Embryonic facial prominence (tissue), 1 donor: Measurements from ENCODE around the gene PDCD10.

Source experiments
- DNase-seq: peaks from one replicate; pipeline ENCODE4 v3.0.0-alpha.2; 2016; ENCODE audit errors: extremely low spot score

The PDCD10 gene

GRCh38 chr3:167684388-167684993 lies 50.2 kb downstream of the PDCD10 start:
- DNase-seq = no peak

- DNase-seq = no peak
Measured at GRCh38 chr3:167679526-167679925, 55.2 kb downstream of the PDCD10 start.

- no peak for DNase-seq
Measured at GRCh38 chr3:167675848-167676247, 58.8 kb downstream of the PDCD10 start.

DNA sequence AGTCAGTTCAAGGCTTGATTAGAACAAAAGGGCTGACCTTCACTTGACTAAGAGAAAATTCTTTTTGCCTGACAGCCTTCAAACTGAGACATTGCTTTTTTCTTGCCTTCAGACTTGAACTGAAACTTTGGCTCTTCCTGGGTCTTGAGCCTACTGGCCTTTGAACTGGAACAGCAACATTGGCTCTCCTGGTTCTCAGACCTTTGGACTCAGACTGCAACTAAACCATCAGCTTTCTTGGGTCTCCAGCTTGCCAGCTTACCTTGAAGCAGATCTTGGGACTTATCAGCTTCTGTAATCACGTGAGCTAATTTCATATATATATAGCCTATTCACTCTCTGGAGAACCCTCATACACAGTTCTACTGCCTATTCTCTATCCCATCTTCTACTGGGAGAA lies 61.5 kb downstream of the PDCD10 start:
- no peak for DNase-seq

DNA sequence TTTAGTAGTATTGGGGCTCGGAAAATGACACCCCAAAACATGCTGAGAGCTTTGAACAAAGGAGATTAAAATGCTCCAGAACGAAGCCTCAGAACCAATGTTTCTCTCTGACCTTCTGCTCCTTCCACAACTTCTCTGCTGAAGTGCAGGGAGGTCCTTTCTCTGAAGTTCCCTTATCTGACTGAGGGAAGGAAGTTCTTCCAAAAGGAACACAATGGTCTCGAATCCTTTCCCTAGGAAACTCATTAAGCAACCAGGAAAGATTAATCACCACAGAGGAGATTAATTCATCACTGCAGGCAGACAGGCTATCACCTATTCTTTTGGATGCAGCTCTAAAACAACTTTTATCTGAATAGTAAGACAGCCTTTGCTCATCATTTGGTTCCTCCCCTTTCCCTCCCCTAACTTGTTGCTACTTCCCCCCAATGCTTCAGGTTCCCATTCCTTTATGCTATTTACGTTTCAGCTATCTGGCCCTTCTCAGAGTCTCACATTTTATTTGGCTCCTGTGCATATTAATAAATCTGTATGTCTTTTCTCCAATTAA lies 62.7 kb downstream of the PDCD10 start:
- DNase-seq = no peak

DNA sequence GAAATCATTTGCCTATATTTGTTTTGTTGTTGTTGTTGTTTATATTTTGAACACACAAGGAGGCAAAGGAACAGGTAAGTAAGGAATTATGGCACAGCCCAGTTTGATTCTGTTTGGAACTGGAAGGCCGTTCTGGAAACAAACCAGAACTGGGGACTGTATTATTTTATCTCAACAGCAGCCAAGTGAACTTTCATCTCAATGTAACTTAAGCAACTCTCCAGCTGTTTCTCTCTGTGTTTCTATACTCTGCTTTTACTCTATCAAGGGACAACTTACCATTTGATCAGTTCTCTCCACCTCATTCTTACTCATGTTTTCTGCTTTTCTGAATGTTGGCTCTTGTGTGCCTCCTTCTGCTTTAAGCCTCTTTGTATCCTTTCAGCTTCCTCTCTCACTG lies 65.0 kb downstream of the PDCD10 start:
- DNase-seq = no peak

GRCh38 chr3:167668651-167669050 lies 66.0 kb downstream of the PDCD10 start:
- DNase-seq = no peak

DNA sequence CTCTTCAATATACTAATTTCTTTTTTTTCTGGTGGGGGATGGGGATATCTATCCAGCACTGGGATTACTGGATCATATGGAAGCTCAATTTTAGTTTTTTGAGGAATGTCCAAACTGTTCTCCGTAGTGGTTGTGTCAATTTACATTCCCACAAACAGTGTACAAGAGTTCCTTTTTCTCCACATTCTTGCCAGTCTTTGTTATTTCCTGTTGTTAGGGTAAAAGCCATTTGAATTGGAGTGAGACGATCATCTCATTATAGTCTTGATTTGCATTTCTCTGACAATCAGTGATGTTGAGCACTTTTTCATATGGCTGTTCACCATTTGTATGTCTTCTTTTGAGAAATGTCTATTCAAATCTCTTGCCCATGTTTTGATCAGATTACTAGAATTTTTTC lies 68.1 kb downstream of the PDCD10 start:
- no peak for DNase-seq

GRCh38 chr3:167662919-167663400 lies 71.7 kb downstream of the PDCD10 start:
- no peak for DNase-seq

GRCh38 chr3:167657684-167658225 lies 76.9 kb downstream of the PDCD10 start:
- no peak for DNase-seq

GRCh38 chr3:167656821-167657220 lies 77.9 kb downstream of the PDCD10 start:
- DNase-seq = no peak

DNA sequence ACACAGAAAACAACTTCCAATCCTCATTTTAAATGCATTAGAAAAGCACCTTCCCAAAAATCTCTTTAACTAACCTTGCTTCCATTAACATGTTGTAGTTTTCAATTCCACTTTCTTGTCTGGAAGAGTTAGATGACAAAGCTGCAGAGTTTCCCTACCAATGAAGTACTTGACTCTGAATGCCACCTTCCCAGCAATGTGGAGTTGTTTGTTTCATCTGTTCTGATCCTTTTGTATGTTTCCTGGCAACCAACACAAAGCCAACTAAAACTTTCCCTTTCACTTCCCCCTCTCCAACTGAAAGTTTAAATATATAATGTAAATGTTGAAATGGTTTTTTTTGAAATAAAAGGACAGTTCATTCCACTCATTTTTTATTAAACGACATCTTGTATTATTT lies 80.9 kb downstream of the PDCD10 start, which contains the start of gene WDR49:
TSS of gene WDR49 (minus strand) at position 183 of the 400 bp plus-strand sequence. CDS start 517 bp downstream, outside the sequence.
- peak; percentile 11 for DNase-seq

DNA sequence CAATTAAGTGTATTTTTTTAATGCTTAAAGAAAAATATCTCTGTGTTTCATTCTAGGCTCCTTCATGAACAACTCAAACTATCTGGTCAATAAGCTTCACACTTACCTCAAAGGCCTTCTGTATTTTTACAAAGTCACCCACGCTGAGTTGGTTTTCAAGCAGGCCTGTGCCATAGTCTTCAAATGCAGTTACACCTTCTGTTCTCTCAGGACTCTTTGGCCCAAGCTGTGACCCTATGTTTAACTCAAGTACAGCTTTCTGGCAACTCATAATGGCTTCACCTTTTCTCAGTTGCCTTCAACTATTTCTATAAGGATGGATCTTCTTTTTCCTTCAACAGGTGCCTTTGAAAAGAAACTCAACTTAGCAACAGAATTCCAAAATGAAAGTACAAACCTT lies 81.5 kb downstream of the PDCD10 start:
- no peak for DNase-seq

- no peak for DNase-seq
Measured at GRCh38 chr3:167651826-167652225, 82.9 kb downstream of the PDCD10 start.

GRCh38 chr3:167650459-167650858 lies 84.2 kb downstream of the PDCD10 start:
- no peak for DNase-seq

DNA sequence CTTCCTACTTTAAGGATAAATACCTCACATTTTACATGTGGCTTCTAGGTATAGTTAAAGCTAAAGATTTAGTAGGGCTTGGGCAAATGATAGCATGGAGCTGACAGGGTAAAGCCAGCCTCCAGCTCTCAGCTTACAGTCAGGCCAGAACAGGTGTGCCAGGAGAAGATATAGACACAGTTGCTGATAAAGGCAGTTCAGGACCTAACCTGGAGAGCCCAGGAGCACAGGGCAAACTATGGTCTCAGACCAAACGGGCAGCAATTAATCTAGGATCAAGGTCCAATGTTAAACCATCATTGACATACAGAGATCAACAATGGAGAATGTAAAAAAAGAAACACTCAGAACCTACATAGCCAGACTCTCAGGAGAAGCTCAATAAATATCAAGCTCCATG lies 84.9 kb downstream of the PDCD10 start:
- DNase-seq = no peak

DNA sequence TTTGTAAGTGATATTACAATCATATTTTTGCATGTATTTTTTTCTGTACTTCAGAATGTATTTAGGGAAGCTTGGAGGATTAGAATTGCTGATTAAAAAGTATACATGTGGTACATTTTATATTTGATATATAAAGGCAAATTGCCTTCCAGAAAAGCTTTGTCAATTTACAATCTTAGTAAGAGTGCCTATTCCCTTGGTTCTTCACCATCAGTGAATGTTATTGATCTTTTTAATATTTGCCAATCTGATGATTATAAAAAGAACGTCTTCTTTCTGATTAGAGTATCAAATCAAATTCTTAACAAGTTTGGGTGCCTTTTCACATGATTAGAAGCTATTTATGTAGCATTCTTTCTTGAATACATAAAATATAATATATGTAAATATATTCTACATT lies 90.1 kb downstream of the PDCD10 start:
- DNase-seq = no peak
